Liver (tissue), 9 donors: ENCODE measurements around the gene EFHB. TPM values are rescaled to one million over a fixed set of nuclear protein-coding genes. Genes with fewer than 3 reads are reported as not detected.
"Not testable (repeated sequence)": the region's sequence is repeated elsewhere in the genome, so short reads cannot be mapped to it uniquely, and the experiment has no call there.

ENCODE experiments used
- DNase-seq: peaks from one replicate; pipeline ENCODE4 v3.0.0-alpha.2; 2017; ENCODE audit warnings: low spot score
- H3K27ac ChIP-seq, 2 donors: one replicate each; pipeline ENCODE4 v1.7.0; 2013; ENCODE audit warnings: inconsistent platforms in 2 of 2, low read length in 2 of 2, control low read depth in 1 of 2, low read depth in 1 of 2, mild to moderate bottlenecking in 1 of 2
- H3K27me3 ChIP-seq, 4 donors: one replicate each; pipeline versions ENCODE4 v1.6.1 to v1.7.0; 2013; ENCODE audit warnings: low read length in 3 of 4, inconsistent platforms in 1 of 4, mild to moderate bottlenecking in 1 of 4, moderate library complexity in 1 of 4; ENCODE audit not compliant: control insufficient read depth in 4 of 4, insufficient read depth in 4 of 4
- H3K36me3 ChIP-seq, 4 donors: one replicate each; pipeline versions ENCODE4 v1.6.1 to v1.7.0; 2013; ENCODE audit warnings: low read length in 3 of 4, mild to moderate bottlenecking in 3 of 4, low read depth in 1 of 4, moderate library complexity in 1 of 4; ENCODE audit not compliant: control insufficient read depth in 4 of 4, insufficient read depth in 3 of 4
- H3K4me1 ChIP-seq, 4 donors: one replicate each; pipeline versions ENCODE4 v1.6.1 to v1.7.0; 2013; ENCODE audit warnings: low read length in 3 of 4, mild to moderate bottlenecking in 3 of 4, moderate library complexity in 1 of 4; ENCODE audit not compliant: control insufficient read depth in 4 of 4, insufficient read depth in 4 of 4
- H3K4me3 ChIP-seq, 3 donors: one replicate each; pipeline versions ENCODE4 v1.6.1 to v1.7.0; 2013; ENCODE audit warnings: low read length in 3 of 3, control low read depth in 1 of 3, low read depth in 1 of 3, mild to moderate bottlenecking in 1 of 3
- H3K9ac ChIP-seq, 2 donors: one replicate each; pipeline ENCODE4 v1.7.0; 2013; ENCODE audit warnings: low read length in 2 of 2, mild to moderate bottlenecking in 2 of 2, moderate library complexity in 2 of 2, control low read depth in 1 of 2, low read depth in 1 of 2
- H3K9me3 ChIP-seq, 4 donors: one replicate each; pipeline versions ENCODE4 v1.6.1 to v1.7.0; 2013; ENCODE audit warnings: low read length in 3 of 4; ENCODE audit not compliant: control insufficient read depth in 4 of 4
- EGR1 ChIP-seq, 2 donors: IDR thresholded peaks; 2 replicates each; pipeline ENCODE4 v1.6.1; 2016 to 2018; ENCODE audit warnings: antibody characterized with exemption in 2 of 2, low read depth in 2 of 2
- FOXA1 ChIP-seq: IDR thresholded peaks from 2 replicates; pipeline ENCODE4 v1.6.1; 2016; ENCODE audit warnings: antibody characterized with exemption
- FOXA2 ChIP-seq: IDR thresholded peaks from 2 replicates; pipeline ENCODE4 v1.6.1; 2016; ENCODE audit warnings: antibody characterized with exemption
- GABPA ChIP-seq, 2 donors: IDR thresholded peaks in 1 of 2; conservative IDR thresholded peaks in 1 of 2; 2 replicates each; pipeline ENCODE4 v1.6.1; 2016; ENCODE audit warnings: antibody characterized with exemption in 2 of 2, mild to moderate bottlenecking in 1 of 2, moderate library complexity in 1 of 2
- HNF4A ChIP-seq, 2 donors: conservative IDR thresholded peaks; 2 replicates each; pipeline ENCODE4 v1.6.1; 2016; ENCODE audit warnings: antibody characterized with exemption in 2 of 2, mild to moderate bottlenecking in 2 of 2
- HNF4G ChIP-seq: IDR thresholded peaks from 2 replicates; pipeline ENCODE4 v1.6.1; 2016; ENCODE audit warnings: antibody characterized with exemption
- JUND ChIP-seq, 2 donors: IDR thresholded peaks; 2 replicates each; pipeline ENCODE4 v1.6.1; 2016; ENCODE audit warnings: antibody characterized with exemption in 2 of 2
- NR2F2 ChIP-seq: IDR thresholded peaks from 2 replicates; pipeline ENCODE4 v1.6.1; 2016; ENCODE audit warnings: antibody characterized with exemption
- RXRA ChIP-seq, 2 donors: IDR thresholded peaks; 2 replicates each; pipeline ENCODE4 v1.6.1; 2017 to 2018; ENCODE audit warnings: antibody characterized with exemption in 2 of 2, mild to moderate bottlenecking in 1 of 2
- SP1 ChIP-seq: IDR thresholded peaks from 2 replicates; pipeline ENCODE4 v1.6.1; 2018; ENCODE audit warnings: antibody characterized with exemption, mild to moderate bottlenecking
- TAF1 ChIP-seq: conservative IDR thresholded peaks from 2 replicates; pipeline ENCODE4 v1.6.1; 2016; ENCODE audit warnings: antibody characterized with exemption, mild to moderate bottlenecking
- YY1 ChIP-seq: IDR thresholded peaks from 2 replicates; pipeline ENCODE4 v1.6.1; 2016; ENCODE audit warnings: antibody characterized with exemption, mild to moderate bottlenecking
- WGBS: extraction: QIAGEN DNeasy Blood & Tissue Kit; methylation state at CpG from one replicate; pipeline ENCODE4 v1.1.7; 2013; 5-methylcytosine and 5-hydroxymethylcytosine counted together
- polyA plus RNA-seq, 2 donors: library from polyadenylated mRNA; stranded (reverse) in 1 of 2; unstranded in 1 of 2; fragments of 200-250 nt in 1 of 2; fragments of >200 nt in 1 of 2; fragmentation: Nextera tagmentation in 1 of 2; extraction: Ambion mirVana in 1 of 2; gene quantifications; one replicate each; pipeline versions ENCODE4 v1.2.1 to v1.2.3, GENCODE V29; 2013 to 2015
- total RNA-seq, 2 donors: library from RNA; depleted of rRNA; stranded (reverse); fragments of >200 nt; gene quantifications; one replicate each; pipeline ENCODE4 v1.2.3, GENCODE V29; 2014
- TF ChIP-seq, protein P1 (sequence below): IDR thresholded peaks from 2 replicates; pipeline ENCODE4 v1.6.1; 2016; ENCODE audit warnings: antibody characterized with exemption
- TF ChIP-seq, protein P2 (sequence below): fragments of 150-350 bp; IDR thresholded peaks from 2 replicates; pipeline ENCODE4 v1.5.1; 2017; ENCODE audit warnings: improper control_type of control experiment, low read depth, low read length; ENCODE audit not compliant: missing input control
- TF ChIP-seq, protein P3 (sequence below): IDR thresholded peaks from 2 replicates; pipeline ENCODE4 v1.6.1; 2016; ENCODE audit warnings: antibody characterized with exemption
- TF ChIP-seq, protein P4 (sequence below): IDR thresholded peaks from 2 replicates; pipeline ENCODE4 v1.6.1; 2016; ENCODE audit warnings: antibody characterized with exemption, mild to moderate bottlenecking
- TF ChIP-seq, protein P5 (sequence below): IDR thresholded peaks from 2 replicates; pipeline ENCODE4 v1.6.1; 2016; ENCODE audit warnings: antibody characterized with exemption
- donor health status: healthy.
- donor health status: healthy.
- donor health status: healthy.
- donor health status: healthy.
- donor health status: healthy.

The EFHB gene
- total and polyA plus RNA-seq, 4 donors, result 0.05 to 0.37 (median 0.33) TPM; not detected in 1

DNA sequence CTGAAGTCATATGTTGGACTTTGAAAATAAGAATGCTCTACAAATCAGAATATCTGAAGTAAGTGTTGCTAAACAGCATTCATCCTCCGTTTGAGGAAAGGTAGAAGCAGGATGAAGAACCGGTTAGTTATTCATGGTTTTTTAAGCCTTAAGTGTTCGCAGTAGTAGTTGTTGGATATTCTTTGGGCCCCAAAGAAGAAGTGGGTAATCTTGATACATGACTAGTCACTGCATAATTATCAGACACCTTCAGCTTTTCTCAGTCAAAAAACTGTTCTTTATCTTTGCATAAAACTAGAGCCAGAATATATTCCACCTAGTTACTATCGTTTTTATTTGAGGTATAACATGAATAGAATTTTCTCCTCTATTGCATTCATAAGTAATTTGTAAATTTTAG lies 26.7 kb upstream of the EFHB start (continued):
- TF ChIP-seq, protein P1, sequence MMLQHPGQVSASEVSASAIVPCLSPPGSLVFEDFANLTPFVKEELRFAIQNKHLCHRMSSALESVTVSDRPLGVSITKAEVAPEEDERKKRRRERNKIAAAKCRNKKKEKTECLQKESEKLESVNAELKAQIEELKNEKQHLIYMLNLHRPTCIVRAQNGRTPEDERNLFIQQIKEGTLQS, result no peak
- TF ChIP-seq GABPA (IDR thresholded peaks at IDR 0.05 in 1 of 2, conservative IDR thresholded peaks at IDR 0.05 in 1 of 2) (no peak), TAF1 (no peak)

DNA sequence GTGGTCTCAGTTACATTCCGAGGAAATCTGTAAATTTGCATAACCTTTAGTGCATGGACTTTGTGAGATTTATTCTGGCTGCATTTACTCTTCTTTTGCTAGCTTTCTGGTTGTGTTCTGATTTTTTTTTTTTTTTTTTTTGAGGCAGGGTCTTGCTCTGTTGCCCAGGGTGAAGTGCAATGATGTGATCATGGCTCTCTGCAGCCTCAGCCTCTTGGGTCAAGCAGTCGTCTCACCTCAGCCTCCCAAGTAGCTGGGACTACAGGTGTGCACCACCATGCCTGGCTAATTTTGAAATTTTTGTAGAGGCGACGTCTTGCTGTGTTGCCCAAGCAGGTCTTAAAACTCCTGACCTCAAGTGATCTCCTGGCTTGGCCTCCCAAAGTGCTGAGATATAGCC lies 25.5 kb upstream of the EFHB start:
- Histone ChIP-seq H3K4me1 (peaks cover 0 to 3% (median 0%) of the 10 kb centered on the region in 4 donors), H3K36me3 (peaks cover 0 to 14% (median 0%) of the 10 kb centered on the region in 4 donors), H3K27ac (no peak overlapping the region), H3K9me3 (no peaks in the 10 kb centered on the region), H3K9ac (no peak overlapping the region), H3K27me3 (no peaks in the 10 kb centered on the region), H3K4me3 (no peak overlapping the region)
- 72% methylated on average over 4 of the region's 4 CpGs for WGBS
- DNase-seq, result no peak
- TF ChIP-seq HNF4A (conservative IDR thresholded peaks at IDR 0.05), result no peak
- TF ChIP-seq SP1, result no peak
- TF ChIP-seq NR2F2, result no peak
- TF ChIP-seq, protein P2, sequence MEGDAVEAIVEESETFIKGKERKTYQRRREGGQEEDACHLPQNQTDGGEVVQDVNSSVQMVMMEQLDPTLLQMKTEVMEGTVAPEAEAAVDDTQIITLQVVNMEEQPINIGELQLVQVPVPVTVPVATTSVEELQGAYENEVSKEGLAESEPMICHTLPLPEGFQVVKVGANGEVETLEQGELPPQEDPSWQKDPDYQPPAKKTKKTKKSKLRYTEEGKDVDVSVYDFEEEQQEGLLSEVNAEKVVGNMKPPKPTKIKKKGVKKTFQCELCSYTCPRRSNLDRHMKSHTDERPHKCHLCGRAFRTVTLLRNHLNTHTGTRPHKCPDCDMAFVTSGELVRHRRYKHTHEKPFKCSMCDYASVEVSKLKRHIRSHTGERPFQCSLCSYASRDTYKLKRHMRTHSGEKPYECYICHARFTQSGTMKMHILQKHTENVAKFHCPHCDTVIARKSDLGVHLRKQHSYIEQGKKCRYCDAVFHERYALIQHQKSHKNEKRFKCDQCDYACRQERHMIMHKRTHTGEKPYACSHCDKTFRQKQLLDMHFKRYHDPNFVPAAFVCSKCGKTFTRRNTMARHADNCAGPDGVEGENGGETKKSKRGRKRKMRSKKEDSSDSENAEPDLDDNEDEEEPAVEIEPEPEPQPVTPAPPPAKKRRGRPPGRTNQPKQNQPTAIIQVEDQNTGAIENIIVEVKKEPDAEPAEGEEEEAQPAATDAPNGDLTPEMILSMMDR, result no peak
- TF ChIP-seq GABPA (IDR thresholded peaks at IDR 0.05 in 1 of 2, conservative IDR thresholded peaks at IDR 0.05 in 1 of 2), result no peak
- no peak for TF ChIP-seq FOXA1
- TF ChIP-seq, protein P3, sequence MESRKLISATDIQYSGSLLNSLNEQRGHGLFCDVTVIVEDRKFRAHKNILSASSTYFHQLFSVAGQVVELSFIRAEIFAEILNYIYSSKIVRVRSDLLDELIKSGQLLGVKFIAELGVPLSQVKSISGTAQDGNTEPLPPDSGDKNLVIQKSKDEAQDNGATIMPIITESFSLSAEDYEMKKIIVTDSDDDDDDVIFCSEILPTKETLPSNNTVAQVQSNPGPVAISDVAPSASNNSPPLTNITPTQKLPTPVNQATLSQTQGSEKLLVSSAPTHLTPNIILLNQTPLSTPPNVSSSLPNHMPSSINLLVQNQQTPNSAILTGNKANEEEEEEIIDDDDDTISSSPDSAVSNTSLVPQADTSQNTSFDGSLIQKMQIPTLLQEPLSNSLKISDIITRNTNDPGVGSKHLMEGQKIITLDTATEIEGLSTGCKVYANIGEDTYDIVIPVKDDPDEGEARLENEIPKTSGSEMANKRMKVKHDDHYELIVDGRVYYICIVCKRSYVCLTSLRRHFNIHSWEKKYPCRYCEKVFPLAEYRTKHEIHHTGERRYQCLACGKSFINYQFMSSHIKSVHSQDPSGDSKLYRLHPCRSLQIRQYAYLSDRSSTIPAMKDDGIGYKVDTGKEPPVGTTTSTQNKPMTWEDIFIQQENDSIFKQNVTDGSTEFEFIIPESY, result no peak
- TF ChIP-seq RXRA (IDR thresholded peaks at IDR 0.05), result no peak
- no peak for TF ChIP-seq FOXA2
- TF ChIP-seq EGR1 (IDR thresholded peaks at IDR 0.05; ENCODE audit: low read depth in 2 of 2), result no peak
- TF ChIP-seq JUND (IDR thresholded peaks at IDR 0.05), result no peak
- TF ChIP-seq, protein P1, result no peak
- no peak for TF ChIP-seq TAF1
- TF ChIP-seq, protein P4, sequence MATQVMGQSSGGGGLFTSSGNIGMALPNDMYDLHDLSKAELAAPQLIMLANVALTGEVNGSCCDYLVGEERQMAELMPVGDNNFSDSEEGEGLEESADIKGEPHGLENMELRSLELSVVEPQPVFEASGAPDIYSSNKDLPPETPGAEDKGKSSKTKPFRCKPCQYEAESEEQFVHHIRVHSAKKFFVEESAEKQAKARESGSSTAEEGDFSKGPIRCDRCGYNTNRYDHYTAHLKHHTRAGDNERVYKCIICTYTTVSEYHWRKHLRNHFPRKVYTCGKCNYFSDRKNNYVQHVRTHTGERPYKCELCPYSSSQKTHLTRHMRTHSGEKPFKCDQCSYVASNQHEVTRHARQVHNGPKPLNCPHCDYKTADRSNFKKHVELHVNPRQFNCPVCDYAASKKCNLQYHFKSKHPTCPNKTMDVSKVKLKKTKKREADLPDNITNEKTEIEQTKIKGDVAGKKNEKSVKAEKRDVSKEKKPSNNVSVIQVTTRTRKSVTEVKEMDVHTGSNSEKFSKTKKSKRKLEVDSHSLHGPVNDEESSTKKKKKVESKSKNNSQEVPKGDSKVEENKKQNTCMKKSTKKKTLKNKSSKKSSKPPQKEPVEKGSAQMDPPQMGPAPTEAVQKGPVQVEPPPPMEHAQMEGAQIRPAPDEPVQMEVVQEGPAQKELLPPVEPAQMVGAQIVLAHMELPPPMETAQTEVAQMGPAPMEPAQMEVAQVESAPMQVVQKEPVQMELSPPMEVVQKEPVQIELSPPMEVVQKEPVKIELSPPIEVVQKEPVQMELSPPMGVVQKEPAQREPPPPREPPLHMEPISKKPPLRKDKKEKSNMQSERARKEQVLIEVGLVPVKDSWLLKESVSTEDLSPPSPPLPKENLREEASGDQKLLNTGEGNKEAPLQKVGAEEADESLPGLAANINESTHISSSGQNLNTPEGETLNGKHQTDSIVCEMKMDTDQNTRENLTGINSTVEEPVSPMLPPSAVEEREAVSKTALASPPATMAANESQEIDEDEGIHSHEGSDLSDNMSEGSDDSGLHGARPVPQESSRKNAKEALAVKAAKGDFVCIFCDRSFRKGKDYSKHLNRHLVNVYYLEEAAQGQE, result no peak
- TF ChIP-seq, protein P5, sequence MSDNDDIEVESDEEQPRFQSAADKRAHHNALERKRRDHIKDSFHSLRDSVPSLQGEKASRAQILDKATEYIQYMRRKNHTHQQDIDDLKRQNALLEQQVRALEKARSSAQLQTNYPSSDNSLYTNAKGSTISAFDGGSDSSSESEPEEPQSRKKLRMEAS, result no peak
- no peak for TF ChIP-seq HNF4G
- no peak for TF ChIP-seq YY1

DNA sequence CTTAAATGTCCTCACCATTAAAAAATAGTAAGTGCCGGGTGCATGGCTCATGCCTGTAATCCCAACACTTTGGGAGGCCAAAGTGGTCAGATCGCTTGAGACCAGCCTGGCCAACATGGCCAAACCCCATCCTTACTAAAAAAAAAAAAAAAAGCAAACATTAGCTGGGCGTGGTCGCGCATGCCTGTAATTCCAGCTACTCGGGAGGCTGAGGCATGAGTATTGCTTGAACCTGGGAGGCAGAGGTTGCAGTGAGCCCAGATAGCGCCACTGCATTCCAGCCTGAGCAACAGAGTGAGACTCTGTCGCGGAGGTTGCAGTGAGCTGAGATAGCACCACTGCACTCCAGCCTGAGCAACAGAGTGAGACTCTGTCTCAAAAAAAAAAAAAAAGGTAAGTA lies 23.3 kb upstream of the EFHB start:
- H3K9me3 ChIP-seq, H3K9ac ChIP-seq, H3K4me3 ChIP-seq, H3K27me3 ChIP-seq, H3K4me1 ChIP-seq, H3K27ac ChIP-seq, DNase-seq: not testable (repeated sequence)
- peaks cover 0 to 18% (median 5%) of the 10 kb centered on the region in 4 donors for H3K36me3 ChIP-seq
- WGBS, result 96% methylated on average over 9 of the region's 9 CpGs
